Pons (tissue), 1 donor: ENCODE data around the gene SNN.

ENCODE experiments used
- DNase-seq: peaks from one replicate; pipeline ENCODE4 v3.0.0-alpha.2; 2016; ENCODE audit warnings: low spot score

SNN gene

DNA sequence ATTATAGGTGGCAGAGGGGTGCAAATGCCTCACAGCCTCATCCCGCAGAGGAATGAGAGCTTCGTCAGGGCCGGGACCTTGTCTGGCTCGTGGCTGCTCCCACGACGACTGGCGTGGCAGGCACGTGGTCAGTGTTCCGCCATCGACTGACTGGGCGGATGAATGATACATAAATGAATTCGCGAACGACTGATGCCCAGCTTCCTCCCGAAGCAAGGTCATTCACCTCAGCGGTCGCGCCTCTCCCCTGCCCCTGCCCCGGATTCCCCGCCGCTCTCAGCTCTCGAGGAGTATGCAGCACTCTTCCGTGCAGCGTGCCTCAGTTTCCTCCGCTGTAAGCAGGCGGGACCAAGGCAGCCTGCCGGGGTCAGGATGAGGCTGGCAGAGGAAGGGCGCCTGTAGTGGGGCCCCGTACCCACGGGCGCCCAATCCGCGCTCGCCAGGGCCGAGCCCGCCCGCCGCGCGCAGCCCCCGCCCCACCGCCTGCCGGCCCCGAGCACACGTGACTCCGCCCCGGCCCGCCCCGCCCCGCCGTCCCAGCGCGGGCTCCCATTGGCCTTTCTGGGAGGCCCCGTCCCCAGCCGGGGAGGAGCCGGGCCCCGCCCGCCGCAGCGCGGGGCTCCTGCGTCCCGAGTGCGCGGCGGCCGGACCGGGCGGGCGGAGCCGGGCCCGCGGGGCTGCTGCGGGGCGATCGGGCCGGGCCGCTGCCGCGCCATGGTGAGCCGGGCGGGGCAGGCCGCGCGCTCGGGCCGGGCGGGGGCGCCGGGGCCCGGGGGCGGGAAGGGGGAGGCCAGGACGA, at the start of gene SNN:
SNN (plus strand) TSS at position 632 of the 799 bp plus-strand sequence. CDS start 7,605 bp downstream, outside the sequence.
- DNase-seq, result peak; percentile 79

DNA sequence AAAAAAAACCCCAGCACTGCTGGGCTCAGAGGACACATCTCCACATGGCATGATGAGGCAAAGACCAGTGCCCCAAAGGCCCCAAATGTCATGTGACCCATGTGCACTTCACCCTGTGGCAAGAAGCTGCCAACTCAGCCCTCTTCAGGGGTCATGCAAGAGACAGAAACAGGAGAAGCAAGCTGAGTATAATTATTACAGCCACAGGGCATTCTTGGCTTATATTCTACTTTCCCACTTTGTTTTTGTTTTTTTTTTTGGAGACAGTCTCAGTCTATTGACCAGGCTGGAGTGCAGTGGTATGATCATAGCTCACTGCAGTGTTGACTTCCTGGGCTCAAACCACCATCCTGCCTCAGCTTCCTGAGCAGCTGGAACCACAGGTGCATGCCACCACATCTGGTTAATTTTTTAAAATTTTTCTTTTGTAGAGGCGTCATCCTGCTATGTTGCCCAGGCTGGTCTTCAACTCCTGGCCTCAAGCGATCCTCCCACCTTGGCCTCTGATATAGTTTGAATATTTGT, 48.9 kb upstream of the SNN start:
- DNase-seq, result peak; percentile 33

DNA sequence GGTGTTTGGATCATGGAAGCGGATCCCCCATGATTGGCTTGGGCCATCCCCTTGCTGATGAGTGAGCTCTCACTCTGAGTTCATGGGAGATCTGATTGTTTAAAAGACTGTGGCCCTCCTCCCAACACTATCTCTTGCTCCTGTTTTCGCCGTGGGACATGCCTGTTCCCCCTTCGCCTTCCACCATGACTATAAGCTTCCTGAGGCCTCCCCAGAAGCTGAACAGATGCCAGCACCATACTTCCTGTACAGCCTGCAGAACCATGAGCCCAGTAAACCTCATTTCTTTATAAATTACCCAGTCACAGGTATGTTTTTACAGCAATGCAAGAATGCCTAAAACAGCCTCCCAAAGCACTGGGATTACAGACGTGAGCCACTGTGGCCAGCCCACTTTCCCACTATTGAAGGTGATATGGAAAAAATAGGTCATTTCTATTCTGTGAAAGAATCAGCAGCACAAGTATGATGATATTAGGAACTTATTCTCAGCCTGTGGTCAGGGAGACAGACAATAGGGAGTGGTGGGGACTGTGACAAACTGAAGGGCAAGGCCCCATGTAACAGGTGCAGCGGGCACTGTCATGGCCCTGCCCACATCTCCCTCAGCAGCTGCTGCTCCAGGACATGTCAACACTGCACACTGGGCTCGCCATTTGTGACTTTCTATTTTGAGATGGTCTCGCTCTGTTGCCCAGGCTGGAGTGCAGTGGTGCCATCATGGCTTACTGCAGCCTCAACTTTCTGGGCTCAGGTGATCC, 47.8 kb upstream of the SNN start:
- DNase-seq, result no peak

DNA sequence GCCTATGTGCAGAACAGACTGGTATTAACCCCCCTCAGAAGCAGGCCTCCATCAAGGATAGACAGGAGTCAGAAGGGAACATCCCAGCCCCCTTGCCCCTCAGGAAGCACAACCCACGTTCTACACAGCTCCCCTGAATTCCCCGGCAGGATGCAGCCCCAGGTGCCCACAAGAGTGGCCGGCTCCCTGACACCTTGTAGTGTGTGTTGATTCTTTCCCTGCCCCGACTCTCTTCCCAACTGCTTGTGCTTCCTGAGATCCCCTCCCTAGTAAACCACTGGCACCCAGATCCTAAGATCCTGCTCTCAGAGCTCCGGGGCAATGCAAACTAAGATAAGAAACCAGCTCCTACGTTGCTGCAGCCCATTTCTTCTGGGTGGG, 46.7 kb upstream of the SNN start:
- DNase-seq, result no peak

DNA sequence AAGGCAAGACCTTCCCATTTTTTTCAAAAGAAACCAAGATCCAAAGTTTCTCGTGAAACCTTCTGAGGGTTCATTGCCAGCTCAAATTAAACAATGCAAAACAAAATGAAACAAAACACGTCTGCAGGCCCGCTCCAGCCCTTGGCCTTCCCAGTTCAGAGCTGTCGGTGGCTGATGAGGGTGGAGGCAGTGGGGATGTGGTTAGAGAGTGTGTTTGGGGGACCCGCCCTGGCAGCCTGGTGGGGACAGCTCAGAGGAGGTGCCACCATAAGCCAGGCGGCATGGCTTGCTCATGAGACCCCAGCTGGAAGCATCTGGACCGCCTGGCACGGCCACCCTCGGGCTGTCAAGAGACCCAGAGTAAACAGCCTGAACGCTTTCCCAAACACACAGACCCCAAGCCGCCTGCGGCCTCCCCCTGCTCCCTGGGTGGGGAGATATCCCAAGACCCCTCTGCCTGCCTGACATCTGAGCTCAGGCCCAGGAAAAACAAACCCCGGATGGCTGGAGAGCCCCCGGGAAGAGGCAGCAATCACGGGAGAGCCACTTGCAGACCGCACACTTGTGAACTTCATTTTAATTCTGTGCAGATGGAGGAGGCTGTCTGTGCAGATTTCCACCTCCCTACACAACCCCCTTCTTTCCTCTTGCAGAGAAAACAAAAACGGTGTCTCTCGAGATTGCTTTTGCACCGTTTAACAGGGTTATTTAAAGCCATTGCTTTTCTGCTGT, 46.2 kb upstream of the SNN start:
- no peak for DNase-seq

DNA sequence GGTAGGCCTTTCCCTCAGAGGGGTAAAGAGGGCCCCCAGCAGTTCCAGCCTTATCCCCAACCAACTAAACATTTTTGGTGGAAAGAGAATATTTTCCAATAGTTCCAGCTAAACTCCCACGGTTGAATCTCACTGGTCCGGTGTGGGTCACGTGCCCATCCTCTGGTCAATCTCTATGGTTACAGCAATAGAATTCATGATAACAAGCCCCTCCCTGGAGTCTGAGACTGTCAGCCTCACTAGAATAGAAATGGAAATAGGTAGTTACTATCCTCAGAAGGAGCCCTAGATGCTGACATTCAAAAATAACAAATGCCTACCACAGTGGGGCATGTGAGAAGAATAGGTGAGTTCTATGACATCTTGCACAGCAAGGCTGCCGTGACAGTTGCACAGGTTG, 44.0 kb upstream of the SNN start:
- no peak for DNase-seq

DNA sequence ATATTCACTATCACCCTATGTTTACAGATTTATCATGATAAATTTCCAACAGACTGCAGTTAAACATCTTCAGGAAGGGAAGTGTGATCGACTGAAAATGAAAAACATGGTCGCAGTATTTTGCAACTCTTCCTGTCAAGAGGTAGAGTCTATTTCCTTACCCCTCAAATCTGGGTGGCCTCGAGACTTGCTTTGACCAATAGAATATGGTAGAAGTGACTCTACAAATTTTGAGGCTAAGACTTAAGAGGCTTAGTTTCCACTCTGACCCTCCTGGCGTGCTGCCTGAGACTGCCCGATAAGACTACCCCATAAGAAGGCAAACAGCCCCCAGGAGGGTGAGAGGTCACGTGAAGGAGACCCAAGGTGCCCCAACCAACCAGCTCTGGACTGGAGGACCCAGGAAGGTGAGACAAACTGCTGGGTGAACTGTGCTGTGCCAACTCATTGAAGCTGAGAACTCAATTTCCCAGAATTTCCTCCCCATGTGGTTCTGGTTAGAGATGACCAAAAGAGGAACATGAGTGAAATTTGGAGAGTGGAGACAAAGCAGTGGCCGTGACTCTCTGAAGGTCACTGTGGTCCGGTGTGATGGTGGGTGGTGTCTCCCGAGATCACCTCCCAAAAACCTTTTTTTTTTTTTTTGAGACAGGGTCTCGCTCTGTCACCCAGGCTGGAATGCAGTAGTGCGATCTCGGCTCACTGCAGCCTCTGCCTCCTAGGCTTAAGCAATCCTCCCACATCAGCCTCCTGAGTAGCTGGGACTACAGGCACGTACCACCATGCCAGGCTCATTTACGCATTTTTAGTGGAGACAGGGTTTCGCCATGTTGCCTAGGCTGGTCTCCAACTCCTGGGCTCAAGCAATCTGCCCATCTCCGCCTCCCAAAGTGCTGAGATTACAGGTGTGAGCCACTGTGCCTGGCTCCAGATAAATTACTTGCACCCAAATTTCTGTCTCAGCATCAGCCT, 43.3 kb upstream of the SNN start:
- peak; percentile 49 for DNase-seq

DNA sequence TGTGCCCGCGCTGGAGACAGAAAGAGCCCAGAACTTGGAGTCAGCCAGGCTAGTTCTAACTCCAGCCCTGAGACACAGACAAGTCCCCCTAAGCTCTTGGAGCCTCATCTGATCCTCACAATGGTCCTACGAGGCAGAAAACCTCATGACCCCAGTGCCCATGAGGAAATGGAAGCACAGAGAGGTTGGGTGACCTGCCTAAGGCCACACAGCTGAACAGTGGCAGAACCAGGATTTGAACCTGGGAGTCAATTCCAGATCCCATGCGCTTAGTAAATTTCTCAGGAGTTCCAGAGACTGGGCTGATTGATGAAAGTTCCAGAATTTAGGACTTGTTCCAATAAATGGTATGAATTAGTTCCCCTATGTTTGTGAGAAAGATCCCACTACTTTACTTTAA, 42.5 kb upstream of the SNN start:
- DNase-seq, result no peak

DNA sequence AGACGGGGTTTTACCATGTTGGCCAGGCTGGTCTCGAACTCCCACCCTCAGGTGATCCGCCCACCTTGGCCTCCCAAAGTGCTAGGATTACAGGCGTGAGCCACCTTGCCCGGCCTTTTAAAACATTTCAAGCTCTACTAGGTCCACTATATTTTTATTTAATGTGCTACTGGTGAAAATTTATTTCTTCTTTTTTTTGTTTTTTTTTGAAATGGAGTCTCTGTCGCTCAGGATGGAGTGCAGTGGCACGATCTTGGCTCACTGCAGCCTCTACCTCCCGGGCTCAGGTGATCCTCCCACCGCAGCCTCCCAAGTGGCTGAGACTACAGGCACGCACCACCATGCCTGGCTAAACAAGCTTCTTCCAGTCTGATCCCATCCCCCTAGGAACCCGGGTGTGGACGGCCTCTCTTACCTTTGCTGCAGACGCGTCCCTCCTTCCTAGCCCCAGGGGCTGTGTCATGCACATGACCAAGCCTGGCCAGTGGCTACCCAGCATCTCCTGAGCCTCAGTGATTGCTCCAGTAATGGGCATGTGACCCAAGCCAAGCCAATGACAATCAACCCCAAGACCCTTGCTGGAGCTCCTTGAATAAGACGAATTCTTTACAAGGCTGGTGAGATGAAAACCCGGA, 41.5 kb upstream of the SNN start:
- no peak for DNase-seq

DNA sequence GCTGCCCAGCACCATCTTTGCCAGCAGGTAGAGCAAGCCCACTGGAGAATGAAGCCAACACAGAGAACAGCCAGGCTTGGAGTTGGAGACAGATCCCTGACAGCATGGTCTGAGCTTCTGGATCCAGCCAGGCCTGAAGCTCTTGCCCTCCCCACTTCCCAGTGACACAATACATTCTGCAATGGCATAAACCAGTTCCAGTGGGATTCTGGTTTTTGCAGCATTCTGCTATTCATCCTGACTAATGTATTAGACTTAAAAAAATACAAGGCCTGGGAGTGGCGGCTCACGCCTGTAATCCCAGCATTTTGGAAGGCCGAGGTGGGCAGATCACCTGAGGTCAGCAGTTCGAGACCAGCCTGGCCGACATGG, 41.0 kb upstream of the SNN start:
- DNase-seq, result no peak

DNA sequence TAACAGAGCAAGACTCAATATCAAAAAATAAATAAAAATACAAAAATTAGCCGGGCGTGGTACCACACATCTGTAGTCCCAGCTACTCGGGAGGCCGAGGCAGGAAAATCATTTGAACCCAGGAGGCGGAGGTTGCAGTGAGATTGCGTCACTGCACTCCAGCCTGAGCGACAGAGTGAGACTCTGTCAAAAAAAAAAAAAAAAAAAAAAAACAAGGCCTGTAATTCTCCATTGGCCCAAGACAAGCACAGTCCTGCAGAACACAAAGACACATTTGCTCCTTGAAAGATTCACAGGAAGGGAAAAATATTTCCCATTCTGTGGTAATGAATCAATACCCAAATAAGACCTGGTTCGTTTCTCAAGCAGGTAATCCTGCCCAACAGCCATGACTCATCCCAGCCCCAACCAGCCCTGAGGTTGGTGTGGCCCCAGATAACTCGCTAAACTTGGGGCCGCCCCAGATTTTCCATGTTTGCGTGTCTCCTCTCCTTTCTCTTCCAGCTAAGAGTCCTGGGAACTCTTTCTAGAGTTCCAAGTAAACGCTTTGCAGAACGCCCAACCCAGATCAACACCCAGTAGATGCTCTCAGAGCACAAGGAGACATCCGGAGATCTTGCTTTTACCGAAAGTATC, 40.3 kb upstream of the SNN start:
- DNase-seq, result no peak

DNA sequence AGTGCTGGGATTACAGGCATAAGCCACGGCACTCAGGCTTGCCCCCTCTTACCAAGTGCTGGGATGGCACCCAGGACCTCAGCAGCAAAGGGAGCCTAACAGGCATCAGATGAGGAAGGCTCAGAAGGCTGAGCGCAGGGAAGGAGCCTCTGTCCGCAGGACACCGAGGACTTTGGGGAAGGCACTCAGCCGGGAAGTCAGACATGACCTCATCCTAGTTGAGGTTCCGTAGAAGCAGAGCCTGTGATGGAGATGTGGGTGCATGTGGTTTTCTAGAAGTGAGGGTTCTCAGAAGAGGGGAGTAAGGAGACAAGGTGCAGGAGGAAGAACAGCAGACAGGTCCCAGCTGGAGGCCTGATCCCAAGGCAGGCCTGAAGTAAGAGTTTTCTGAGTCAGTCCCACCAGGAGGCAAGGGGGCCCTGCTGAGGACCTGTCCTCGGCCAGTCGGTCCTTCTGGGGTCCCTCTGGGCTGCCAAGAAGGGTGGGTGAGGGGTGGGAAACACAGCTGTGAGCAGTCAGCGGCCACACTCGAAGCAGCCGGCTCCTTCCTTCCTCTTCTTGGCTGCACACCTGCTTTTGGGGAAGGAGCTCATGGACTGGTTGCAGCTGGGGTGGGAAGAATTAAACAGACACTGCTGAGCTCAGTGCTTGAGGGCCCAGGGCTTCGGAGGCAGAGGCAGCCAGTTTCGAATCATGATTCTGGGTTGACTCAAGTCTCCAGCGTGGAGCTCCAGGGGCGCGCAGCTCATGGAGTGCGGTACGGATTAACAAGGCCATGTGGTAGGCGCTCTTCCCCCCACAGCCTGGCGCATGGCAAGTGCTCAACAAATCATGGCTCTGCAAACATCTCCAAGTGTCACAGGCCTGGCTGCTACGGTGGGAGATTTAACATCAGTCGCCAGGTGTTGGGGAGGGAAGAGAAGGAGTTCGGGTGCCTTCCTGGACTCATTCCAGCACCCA, 38.9 kb upstream of the SNN start:
- DNase-seq, result peak; percentile 62

DNA sequence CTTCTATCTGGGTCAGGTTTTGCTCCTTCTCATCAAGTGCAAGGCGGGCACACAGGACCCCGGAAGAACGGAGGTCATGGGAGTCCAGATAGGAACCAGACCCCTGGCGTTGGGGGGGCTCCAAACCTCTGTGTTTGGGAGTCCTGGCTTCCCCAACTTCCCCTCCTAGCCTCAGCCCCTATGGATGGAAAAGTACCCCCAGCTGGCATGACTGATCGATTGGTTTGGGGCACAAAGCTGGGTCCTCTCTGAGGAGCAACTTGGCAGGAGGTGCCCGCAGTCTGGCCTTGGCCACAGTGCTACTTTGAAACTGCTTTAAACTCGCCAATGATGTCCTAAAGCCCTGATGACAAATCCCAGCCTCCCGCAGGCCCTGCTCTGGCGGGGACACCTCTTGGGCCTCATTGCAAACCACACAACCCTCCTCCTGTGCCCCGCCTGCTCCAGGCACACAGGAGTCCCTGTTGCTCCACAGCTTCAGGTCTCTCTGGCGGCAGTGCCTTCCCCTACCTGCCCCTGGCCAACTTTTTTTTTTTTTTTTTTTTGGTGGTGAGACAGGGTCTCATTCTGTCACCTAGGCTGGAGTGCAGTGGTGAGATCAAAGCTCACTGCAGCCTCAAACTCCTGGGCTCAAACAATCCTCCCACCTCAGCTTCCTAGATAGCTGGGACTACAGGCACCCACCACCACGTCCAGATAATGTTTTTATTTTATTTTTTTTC, 38.0 kb upstream of the SNN start:
- DNase-seq, result no peak

DNA sequence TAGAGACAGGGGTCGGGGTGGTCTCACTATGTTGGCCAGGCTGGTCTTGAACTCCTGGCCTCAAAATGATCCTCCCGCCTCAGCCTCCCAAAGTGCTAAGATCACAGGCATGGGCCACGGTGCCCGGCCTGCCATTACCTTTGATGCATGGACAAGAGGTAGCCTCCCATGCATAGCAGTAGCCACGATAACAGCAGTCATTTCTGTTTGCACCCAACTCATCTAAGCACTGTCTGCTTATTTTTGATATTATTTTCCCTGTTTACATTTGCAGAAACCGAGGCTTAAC, 37.5 kb upstream of the SNN start:
- DNase-seq, result no peak

DNA sequence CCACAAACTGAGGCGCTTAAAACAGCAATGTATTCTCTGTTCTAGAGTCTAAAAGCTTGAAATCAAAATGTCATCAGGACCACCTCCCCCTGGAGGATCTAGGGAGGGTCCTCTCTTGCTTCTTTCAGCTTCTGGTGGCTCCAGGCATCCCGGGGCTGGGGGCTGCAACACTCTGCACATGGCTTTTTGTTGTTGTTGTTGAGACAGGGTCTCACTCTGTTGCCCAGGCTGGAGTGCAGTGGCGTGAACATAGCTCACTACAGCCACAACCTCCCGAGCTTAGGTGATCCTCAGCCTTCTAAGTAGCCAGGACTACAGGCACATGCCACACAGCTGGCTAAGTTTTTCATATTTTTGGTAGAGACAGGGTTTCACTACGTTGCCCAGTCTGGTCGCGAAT, 37.0 kb upstream of the SNN start:
- DNase-seq, result no peak

DNA sequence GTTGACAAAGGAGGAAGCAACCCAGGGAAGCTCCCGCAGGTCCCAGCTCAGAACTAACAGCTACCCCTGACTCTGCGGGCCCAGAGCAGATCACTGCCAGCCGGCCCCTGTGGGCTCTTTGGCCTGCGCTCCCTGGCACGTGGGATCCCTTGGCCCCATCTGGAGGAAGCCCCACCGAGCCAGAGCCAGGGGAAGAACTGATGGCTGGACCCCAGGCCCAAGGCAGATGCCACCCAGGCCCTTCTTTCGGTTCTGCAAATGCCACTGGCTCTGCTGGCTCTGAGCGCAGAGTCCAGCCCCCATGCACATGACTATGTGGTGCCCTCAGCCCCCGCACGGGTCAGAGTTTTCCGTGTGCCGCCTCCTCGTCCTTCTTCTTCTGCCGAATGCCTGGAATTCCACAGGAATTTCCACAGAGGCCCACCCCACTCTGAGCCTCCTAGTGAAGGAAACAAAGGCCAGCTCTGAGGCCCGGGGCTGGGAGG, 35.8 kb upstream of the SNN start:
- DNase-seq, result peak; percentile 60

DNA sequence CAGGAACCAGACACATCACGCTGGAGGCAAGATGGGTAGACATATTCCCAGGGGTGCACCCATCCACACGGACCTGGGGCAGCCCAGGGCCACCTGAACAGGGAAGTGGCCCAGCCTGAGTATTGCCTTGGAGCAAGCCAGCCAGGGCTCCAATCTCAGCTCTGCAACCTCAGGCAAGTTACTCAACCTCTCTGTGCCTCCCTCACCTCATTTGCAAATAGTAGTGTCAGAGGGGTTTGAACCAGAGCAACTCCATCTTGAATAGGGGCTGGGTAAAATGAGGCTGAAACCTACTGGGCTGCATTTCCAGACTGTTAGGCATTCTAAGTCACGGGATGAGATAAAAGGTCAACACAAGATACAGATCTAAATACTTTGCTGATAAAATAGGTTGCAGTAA, 35.1 kb upstream of the SNN start:
- no peak for DNase-seq

DNA sequence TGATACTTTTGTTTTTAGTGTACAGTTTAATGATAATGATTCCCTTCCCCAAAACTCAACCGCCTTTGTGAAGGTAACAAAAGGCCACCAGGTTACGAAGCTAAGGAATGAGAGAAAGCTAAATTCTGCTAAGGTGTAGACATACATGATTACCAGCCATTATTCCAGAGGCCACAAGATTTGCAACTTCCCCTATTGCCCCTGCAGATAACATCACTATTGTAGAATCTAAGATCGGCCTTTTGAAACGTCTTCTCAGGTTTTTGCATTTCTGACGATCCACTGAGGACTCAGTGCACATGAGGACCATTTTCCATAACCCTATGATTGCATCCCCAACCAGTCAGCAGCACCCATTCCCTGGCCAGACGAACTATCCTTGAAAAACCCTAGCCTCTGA, 33.9 kb upstream of the SNN start:
- no peak for DNase-seq
